Astrocyte of the cerebellum (primary cell): ENCODE data around the gene EIF3I.

Experiments used
- DNase-seq: peaks from one replicate; pipeline ENCODE4 v3.0.0-alpha.2; 2011; ENCODE audit warnings: low read depth
- H3K4me3 ChIP-seq: 2 replicates; pipeline ENCODE4 v1.5.1; 2011; ENCODE audit warnings: mild to moderate bottlenecking, low read depth, low read length, moderate library complexity
- CTCF ChIP-seq: IDR thresholded peaks from 2 replicates; pipeline ENCODE4 v1.5.1; 2012; ENCODE audit warnings: low read length, low read depth, moderate library complexity, mild to moderate bottlenecking; ENCODE audit errors: missing control alignments
- in situ Hi-C: cut with HindIII; loops from 2 replicates; pipeline ENCODE4 v1.10.0; 2017; ENCODE audit warnings: low sequenced_read_pairs

EIF3I gene

GRCh38 chr1:32215629-32216480 lies 6.4 kb upstream of the EIF3I start:
- no peak for DNase-seq
- H3K4me3 ChIP-seq: no peak overlapping the region
- in situ Hi-C loops: no loop called here
- TF ChIP-seq CTCF: peak; percentile 88

- DNase-seq: no peak
- in situ Hi-C loops: no loop called here
- no peak for TF ChIP-seq CTCF
- no peak overlapping the region for H3K4me3 ChIP-seq
Measured at GRCh38 chr1:32216566-32216965, 5.6 kb upstream of the EIF3I start.

GRCh38 chr1:32219022-32219421 lies 3.2 kb upstream of the EIF3I start:
- no peak for TF ChIP-seq CTCF
- H3K4me3 ChIP-seq: no peak overlapping the region
- no peak for DNase-seq
- in situ Hi-C loops: no loop called here

- H3K4me3 ChIP-seq: peak overlapping the region; percentile 98
- no peak for TF ChIP-seq CTCF
- DNase-seq: no peak
- in situ Hi-C loops: no loop called here
Measured at GRCh38 chr1:32220746-32221580, 1.2 kb upstream of the EIF3I start.

- peak overlapping the region; percentile 98 for H3K4me3 ChIP-seq
- in situ Hi-C loops: no loop called here
- TF ChIP-seq CTCF: no peak
- DNase-seq: no peak
Measured at GRCh38 chr1:32221581-32221979, 627 bp upstream of the EIF3I start.

- no peak overlapping the region for H3K4me3 ChIP-seq
- no peak for TF ChIP-seq CTCF
- DNase-seq: no peak
- in situ Hi-C loops: no loop called here
Measured at GRCh38 chr1:32223683-32224082, 1.5 kb downstream of the EIF3I start.
